Measurements from ENCODE around the gene CDH11. TPM values are rescaled to one million over a fixed set of nuclear protein-coding genes. Genes with fewer than 3 reads are reported as not detected.

The CDH11 gene
- total RNA-seq, 1 donor from 2014 or later, result 98.3 TPM

DNA sequence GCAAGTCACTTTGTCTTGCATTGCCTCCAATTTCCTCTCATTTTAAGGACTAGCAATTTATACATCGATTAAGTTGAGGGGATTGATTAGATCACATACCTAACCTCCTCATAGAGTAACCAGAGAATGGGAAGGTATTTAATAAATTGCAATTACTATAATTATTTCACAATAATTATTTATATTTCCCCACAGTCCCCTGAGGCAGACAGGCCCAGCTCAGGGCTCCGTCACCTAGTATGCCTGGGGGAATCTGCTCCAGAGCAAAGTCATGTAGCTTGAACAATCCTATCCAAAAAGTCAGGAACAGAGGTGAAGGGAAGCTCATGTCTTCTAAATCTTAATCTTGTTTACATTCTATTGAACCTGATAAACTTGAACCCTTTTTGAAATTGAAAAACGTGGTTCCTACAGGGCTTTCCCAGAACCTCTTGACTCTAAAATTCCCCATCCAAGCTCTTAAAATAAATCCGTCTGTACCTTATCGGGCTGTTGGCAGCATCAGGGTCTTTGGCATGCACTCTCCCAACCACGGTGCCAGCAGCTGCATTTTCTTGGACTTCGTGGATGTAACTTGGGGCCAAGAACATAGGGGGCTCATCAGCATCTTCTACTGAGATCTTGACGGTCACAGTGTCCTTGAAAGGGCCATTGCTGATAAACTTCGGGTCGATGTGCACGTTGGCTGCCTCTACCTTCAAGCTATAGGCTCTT is 140.1 kb downstream of the CDH11 start:
- DNase-seq (ENCODE audit: low spot score), result no peak

DNA sequence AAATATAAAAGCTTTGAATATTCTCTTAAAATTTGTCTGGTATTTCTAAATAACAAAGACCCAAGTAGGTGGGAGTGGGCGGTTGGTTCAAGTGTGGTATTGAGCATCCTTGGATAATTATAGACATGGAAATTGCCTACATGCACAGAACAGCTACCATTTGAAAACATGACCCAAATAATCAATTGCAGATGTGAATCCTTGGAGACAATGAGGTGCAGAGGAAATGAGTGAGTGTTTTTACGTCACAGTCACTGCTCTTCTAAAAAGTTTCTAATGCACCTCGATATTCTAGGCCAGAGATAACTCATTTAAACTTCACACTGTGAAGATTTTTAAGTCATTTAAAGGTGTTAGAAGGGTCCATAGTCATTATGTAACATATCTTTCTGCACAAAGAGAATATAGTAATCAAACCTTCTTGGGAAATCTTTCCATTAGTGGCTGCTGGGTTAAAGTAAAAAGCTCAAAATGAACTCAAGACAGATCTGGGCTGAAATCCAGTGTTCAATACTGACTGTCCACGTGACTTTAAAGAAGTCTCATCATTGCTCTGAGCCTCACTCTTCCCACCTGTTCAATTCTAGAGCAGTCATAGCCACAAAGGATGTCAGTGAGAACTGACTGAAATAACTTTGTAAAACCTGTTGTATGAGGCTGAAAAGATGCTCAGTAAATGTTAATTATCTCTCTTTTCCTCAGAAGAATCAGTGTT is 144.5 kb downstream of the CDH11 start:
- DNase-seq (ENCODE audit: low spot score), result no peak

DNA sequence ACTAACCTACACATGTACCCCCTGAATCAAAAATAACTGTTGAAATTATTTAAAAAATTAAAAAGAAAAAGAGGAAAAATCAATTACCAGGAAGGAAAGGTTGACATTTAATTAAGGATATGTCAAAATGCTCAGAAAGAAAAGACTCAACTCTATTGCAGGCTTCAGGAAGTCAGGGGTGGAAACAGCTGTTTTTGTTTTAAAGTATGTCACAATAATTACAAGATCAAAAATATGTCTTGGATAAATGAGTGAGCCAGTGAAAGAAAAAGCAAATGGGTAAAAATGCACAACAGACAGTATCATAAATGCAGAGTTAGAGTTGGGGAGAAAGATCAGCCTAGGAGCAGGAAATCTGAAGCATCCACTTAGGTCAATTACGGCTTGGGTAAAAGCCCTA is 146.0 kb downstream of the CDH11 start:
- no peak for DNase-seq (ENCODE audit: low spot score)

DNA sequence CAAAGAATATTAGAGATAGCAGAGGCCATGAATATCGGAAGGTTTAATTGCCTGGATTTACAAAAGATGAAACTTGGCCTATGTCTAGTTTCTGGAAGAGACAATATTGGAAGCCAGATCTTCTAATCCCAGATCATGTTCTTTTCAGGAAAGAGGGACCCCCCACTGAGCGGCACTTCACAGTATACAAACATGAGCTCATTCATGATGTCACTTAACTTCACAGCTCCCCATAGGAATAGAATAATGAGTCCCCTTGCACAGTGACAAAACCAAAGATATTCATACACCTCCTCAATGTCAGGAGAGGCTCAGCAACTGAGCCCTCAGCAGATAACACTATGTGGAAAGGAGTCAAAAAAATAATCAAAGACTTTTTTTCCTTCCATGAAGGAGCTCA is 147.5 kb downstream of the CDH11 start:
- no peak for DNase-seq (ENCODE audit: low spot score)

DNA sequence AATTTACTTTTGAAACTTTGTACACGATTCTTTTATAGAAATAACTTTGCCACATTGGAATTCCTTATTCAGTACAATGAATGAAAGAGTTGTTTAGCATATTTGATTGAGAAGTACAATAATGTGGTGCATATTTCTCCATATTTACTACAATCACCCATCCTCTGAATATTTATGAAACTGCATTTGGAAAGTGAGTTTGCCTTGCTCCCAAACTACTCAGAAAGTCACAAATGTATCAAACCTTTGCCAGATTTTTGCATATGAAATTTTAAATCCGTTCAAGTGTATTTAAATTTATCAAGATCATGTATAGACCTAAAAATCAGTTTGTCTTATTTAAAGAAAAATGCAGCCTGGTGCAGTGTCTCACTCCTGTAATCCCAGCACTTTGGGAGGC is 148.7 kb downstream of the CDH11 start:
- DNase-seq (ENCODE audit: low spot score), result no peak

DNA sequence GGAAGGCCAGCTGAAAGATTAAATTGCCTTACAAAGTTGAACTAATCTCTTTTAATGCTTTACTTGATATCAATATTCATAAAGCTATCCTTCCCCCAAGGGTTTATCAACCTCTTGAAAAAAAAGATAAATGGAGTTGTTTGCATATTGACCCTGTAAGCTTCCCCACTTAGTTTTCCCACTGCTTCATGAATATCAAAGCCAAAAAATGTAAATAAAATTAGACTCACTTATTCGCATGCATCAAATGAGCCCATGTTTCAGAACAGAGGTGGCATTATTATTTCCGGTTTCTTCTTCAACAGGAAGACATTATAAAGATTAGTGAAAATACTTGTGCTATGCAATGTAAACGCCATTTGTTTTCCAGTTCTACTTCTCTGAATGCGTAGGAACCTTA is 150.7 kb downstream of the CDH11 start:
- DNase-seq (ENCODE audit: low spot score), result no peak

DNA sequence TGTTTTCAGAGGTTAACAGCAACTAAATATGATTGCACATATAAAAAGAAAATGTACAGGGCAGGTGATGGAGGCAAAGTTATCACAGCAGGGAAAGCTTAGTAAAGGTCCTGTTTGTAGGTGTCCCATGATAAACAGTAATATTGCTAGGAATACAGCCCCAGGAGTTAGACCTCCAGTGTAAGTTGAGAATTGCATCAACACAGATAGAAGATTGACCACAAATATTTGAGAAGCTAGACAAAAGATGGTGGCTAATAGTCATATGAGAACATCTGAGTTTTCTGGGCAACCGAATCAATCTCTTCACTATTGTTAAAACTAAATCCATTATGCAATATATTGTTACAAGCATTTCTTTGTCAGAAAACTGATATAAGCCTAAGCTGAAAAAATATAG is 152.6 kb downstream of the CDH11 start:
- DNase-seq (ENCODE audit: low spot score), result no peak

DNA sequence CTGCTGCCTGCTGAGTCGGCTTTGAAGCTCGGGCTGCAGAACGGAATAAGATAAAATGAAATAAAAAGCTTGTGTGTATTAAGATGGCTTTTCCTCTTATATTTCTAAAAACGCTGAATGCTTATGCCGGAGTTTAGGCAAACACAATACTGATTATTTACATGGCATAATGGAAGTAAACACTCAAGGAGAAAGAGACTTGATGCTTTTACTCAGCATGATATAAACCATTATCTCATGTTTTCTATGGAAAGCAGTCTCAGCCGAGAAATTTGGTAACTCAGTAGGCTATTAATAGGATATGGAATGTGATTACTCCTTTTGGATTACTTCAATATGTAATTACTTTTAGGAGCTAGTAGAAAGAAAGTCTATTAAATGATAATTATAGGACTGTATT is 153.3 kb downstream of the CDH11 start:
- DNase-seq (ENCODE audit: low spot score), result no peak

DNA sequence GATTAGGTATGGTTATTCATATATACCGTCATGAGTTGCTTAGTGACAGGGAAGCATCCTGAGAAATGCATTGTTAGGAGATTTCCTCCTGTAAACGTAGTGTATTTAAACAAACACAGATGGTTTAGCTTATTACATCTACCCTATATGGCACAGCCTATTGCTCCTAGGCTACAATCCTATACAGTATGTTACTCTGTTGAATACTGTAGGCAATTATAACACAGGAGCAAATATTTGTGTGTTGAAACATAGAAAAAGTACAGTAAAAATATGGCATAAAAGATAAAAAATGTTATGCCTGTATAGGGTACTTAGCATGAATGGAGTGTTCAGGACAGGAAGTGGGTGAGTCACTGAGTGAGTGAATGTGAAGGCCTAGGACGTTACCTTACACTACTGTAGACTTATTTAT is 157.7 kb downstream of the CDH11 start:
- DNase-seq (ENCODE audit: low spot score), result no peak

DNA sequence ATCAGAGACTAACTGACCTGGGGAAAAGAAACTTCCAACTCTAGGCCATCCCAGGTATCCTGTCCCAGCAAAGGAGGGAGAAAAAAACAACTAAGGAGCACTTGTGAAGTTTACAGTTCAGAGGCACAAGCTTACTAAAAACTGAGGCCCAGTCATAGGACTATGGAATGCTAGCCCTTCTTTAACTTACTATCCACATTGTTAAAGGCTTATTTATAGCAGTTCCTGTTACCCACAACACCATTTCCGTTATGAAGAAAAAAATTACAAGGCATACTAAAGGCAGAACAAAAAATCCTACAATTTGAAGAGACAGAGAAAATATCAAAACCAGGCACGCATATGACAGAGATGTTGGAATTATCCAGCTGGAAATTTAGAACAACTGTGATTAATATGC is 159.1 kb downstream of the CDH11 start:
- DNase-seq (ENCODE audit: low spot score), result no peak

DNA sequence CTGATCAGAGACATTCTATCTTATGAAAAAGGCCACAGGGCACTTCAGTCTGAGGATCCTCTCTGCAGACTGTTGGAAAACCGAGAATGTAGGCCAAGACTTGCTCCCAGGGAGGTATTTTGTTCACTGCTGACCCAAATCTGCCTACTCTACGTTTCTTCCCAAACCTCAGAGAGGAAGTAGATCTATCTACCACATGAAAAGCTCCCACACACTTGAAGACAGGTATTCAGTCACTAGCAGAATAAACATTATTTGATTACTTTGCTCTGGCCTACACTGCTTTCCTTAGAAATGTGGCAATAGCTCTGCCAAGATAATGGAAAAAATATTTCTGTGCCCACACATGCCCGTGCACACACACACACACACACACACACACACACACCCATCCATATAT is 164.6 kb downstream of the CDH11 start:
- no peak for DNase-seq (ENCODE audit: low spot score)

DNA sequence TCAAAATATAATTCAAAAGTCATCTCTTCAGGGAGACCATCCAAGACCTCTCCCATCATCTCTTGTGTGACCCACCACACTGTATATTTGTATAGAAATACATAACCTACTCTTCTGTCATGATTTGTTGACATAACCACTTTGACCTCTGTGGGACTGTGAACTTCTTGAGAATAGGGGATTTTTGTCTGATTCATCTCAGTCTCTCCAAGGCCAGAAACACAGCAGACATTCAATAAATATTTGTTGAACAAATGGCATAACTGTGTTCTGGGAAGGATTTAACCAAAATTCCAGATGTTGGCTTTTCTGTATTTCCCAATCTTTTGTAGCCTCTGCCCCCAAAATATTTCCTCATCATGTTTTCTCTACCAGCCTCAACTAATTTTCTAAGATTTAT is 169.7 kb downstream of the CDH11 start:
- no peak for DNase-seq (ENCODE audit: low spot score)

DNA sequence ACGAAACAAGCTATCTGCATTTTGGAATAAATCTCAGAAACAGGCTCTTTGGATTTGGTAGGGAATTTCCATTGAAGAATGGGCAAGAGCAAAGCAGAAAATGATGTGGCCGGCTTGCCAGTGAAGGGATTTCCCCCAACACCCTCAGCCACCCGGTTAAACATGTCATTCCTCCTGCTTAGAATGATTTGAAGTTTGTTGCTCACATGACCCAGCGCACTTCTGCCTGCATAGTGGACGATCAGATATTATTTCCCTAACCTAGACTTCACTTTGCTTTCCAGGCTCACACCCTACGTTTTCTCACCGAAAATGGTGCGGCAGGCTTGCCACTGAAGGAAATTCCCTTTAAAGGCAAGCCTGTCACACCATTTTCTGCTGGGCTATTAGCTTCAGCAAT is 170.7 kb downstream of the CDH11 start:
- no peak for DNase-seq (ENCODE audit: low spot score)

DNA sequence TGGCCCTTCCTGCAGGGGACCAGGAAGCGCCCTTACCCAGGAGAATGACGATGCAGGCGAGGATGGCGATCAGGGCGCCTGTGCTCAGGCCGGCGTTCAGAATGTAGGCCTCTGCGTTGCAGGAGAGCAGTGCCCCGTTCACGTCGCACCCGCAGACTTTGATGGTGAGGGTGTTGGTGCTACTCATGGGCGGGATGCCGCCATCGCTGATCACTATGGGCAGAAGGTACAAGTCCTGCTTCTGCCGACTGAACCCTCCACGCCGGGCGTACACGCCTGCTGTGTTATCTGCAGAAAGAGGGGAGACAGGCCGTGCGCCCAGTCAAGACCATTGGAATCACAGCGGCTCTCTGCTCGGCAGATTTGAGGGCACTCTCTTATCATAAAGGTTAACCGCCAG is 171.1 kb downstream of the CDH11 start:
- no peak for DNase-seq (ENCODE audit: low spot score)

DNA sequence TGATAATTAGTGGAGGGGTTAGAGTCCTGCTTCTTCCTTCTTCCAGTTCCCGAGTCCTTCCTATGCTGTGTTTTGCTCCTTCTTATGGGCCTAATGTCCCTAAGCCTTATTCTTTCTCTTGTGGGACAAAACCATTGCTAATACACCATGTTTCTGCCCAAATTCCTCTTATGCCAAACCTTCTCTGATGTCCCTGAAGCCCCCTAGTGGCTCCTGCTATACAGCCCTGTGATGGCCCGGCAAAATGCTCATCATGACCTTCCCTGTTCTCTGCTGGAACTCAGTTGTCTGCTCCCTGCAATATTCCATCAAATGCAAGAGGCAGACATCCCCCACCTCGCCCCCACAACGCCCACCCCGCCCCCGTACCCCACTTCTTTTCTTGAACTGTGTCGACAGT is 171.6 kb downstream of the CDH11 start:
- DNase-seq (ENCODE audit: low spot score), result no peak

DNA sequence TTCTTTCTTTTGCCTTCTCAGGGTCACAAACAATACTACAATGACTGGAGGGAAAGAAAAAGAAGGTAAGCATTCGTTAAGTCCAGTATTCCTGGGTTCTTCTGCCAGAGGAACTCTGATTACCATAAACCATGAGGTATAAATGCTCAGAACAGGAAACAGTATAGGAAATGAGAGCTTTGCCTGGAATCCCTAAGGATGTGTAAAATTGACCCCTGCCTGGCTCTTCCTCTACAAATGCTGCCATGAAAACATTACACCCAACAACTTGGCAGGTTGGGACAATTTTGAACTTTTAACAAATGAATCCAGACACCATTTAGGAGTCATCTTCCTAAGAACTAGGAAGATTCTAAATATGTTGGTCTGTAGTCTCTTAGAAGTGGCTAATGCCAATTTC is 173.8 kb downstream of the CDH11 start:
- no peak for DNase-seq (ENCODE audit: low spot score)

DNA sequence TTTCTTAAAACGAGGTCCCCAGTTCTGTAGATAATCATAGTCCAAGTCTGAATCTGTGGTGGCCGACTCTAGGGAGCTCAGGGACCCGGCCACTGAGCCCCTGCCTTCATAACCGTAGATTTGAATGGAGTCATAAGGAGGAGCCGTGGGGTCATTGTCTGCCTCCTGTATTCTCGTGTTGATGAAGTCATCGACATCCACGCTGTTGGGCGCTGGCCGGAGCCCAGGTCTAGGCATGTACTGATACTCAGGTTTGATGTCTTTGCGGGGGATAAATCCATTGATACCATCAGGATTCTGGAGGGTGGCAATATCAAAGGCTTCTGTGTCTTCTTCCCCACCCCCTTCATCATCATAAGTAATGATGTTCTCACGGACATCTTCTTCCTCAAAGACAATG is 174.2 kb downstream of the CDH11 start:
- DNase-seq (ENCODE audit: low spot score), result no peak

DNA sequence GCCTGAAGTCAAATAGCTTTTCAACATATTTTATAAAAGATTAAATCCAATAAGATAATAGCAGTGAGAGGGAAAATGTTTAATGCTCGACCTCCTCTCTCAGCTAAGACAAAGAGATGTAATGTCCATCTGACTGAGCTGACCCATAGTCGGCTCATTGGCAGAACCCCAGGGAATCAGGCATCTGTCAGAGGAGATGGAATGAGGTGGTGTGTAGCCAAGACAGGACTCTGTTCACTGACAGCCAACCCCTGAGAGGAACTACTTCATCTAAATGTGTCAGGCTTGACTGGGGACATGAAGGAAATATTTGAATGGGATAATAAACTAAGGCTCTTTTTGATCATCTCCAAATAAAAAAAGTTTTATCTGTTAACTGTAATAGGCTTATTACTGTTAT is 188.0 kb downstream of the CDH11 start:
- DNase-seq (ENCODE audit: low spot score), result no peak

DNA sequence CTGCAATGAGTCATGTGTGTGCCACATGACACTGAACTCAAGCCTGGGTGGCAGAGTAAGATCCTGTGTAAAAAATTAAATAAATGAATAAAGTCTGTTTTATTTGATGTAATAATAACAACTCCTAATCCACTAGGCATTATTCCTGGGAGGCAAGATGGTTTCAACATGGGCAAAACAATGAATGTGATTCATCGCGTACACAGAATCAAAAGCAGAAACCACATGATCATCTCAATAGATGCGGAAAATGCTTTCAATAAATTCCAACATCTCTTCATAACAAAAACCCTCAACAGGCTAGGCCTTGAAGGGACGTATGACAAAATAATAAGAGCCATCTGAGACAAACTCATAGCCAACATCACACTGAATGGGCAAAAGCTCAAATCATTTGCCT is 195.4 kb downstream of the CDH11 start:
- no peak for DNase-seq (ENCODE audit: low spot score)

DNA sequence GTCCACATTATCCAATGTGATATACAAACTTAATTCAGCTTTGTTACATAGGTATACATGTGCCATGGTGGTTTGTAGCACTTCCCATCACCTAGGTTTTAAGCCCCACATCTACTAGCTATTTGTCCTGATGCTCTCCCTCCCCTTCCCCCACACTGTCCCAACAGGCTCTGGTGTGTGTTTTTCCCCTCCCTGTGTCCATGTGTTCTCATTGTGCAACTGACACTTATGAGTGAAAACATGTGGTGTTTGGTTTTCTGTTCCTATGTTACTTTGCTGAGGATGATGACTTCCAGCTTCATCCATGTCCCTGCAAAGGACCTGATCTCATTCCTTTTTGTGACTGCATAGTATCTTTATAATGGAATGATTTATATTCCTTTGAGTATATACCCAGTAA is 196.7 kb downstream of the CDH11 start:
- DNase-seq (ENCODE audit: low spot score), result no peak

DNA sequence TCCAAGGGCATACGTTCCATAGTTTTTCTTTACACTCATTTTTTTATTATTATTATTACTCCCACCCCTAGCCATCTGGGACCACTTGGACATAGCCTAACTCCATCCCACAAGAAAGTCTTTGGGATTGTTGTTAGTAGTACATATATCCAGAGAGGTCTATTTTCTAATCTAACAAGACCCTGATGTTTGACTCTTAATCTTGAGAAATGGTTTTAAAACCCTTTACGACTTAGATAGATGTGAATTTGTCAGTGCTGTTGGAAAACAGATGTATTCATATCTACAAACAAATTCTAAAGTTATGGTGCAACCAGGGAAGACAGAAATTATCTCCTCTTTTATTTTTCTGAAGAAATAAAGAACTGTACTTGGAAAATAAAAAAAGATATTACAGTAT is 197.8 kb downstream of the CDH11 start:
- DNase-seq (ENCODE audit: low spot score), result no peak

DNA sequence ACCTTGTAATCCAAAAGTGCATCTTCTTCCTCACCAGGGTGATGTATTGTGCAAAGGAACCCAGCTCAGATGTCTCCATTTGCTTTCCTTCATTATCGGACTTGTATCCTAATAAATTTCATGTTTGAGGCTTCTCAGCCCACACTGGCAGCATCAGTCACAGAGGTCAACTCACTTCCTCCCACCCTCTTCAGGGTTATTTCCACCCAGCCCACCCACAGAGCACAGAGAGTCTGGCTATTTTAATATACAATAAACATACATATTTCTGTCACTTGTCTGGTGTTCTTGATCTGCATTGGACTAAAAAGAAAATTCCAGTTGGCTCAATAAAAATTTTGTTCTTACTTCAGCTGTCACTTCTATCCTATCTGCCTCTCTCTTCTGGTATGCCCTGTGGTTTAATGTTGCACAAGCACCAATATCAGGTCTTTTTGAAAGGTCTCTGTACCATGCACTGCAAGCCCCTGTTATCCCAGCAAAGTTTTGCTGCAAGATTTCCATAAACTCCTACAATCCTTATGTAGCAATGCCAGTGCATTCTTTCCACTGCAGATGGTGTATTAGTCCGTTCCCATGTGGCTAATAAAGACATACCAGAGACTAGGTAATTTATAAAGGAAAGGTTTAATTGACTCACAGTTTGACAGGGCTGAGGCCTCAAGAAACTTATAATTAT is 201.8 kb downstream of the CDH11 start:
- no peak for DNase-seq (ENCODE audit: low spot score)

DNA sequence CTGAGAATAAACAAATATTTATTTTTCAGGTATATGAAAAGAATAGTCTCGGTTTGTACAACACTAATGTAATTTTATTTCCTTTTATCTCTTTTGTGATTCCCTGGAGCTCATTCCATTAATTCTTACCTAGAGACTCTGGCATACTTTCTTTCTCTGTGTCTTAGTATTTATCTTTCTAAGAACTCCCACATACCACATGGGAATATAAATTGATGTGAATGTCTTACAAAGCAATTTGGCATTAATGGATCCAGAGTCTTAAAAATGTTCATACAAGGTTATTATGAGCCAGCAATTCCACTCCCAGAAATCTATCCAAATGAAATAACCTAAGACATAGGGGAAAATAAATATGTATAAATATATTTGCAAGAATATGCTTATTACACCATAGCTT is 202.7 kb downstream of the CDH11 start:
- DNase-seq (ENCODE audit: low spot score), result no peak

All from ureter (tissue), 1 donor.